Lower lobe of right lung (tissue), 2 donors: Measurements from ENCODE around the gene UNK. TPM values are rescaled to one million over a fixed set of nuclear protein-coding genes. Genes with fewer than 3 reads are reported as not detected.
A peak's percentile ranks its signal among the peaks of the same experiment; 100 is the strongest.

Experiments used
- ATAC-seq, 2 donors: fragments of 200-7000 bp; cut with Tn5 transposase; one replicate each; pipeline ENCODE4 v1.9.1; 2020 to 2022; ENCODE audit warnings: mild to moderate bottlenecking in 2 of 2, moderate library complexity in 2 of 2
- DNase-seq: peaks from one replicate; pipeline ENCODE4 v3.0.0-alpha.2; 2020
- H3K27ac ChIP-seq: fragments of 200-600 bp; one replicate; pipeline ENCODE4 v1.8.0; 2022
- H3K27me3 ChIP-seq: fragments of 200-600 bp; one replicate; pipeline ENCODE4 v1.8.0; 2022; ENCODE audit warnings: low read depth
- H3K36me3 ChIP-seq: fragments of 200-600 bp; one replicate; pipeline ENCODE4 v1.8.0; 2022; ENCODE audit warnings: mild to moderate bottlenecking
- H3K4me1 ChIP-seq: fragments of 200-600 bp; one replicate; pipeline ENCODE4 v1.8.0; 2022
- H3K4me3 ChIP-seq: fragments of 200-600 bp; one replicate; pipeline ENCODE4 v1.8.0; 2022; ENCODE audit warnings: mild to moderate bottlenecking
- H3K9me3 ChIP-seq: fragments of 200-600 bp; one replicate; pipeline ENCODE4 v1.8.0; 2022
- CTCF ChIP-seq: fragments of 200-600 bp; IDR thresholded peaks from one replicate; pipeline ENCODE4 v1.8.0; 2022; ENCODE audit warnings: antibody characterized with exemption, mild to moderate bottlenecking
- intact Hi-C: fragments of 100-400 bp; cut with DNase I; formaldehyde crosslinking; loops from one replicate; pipeline ENCODE4 v1.11.0; 2022
- total RNA-seq: library from RNA; stranded (reverse); fragmentation: NEBNext Ultra II Directional; extraction: Animal tissue kit (Norgen Biotek cat#: 25700); gene quantifications from one replicate; pipeline ENCODE4 v1.2.1, GENCODE V29; 2021
- donor health status: DM: no; HTN: yes; CAD: no; lungs with severe emphysema.

The UNK gene
- total RNA-seq, 1 donor from 2014 or later: 31.1 TPM

GRCh38 chr17:75791254-75791653, 6.6 kb downstream of the UNK start:
- DNase-seq: no peak
- intact Hi-C loops: no loop called here
- no peak for ATAC-seq
- Histone ChIP-seq H3K27me3 (no peaks in the 10 kb centered on the region), H3K27ac (no peak overlapping the region), H3K4me3 (no peak overlapping the region), H3K4me1 (peaks cover 17% of the 10 kb centered on the region), H3K36me3 (peaks cover 16% of the 10 kb centered on the region), H3K9me3 (no peaks in the 10 kb centered on the region)
- TF ChIP-seq CTCF: no peak

GRCh38 chr17:75793460-75793859, 8.9 kb downstream of the UNK start:
- TF ChIP-seq CTCF: no peak
- intact Hi-C loops: no loop called here
- Histone ChIP-seq H3K4me3 (no peak overlapping the region), H3K27me3 (no peaks in the 10 kb centered on the region), H3K4me1 (no peaks in the 10 kb centered on the region), H3K36me3 (peaks cover 33% of the 10 kb centered on the region), H3K9me3 (no peaks in the 10 kb centered on the region), H3K27ac (no peak overlapping the region)
- DNase-seq (no peak), ATAC-seq (no peak)

GRCh38 chr17:75795820-75796607, 11.4 kb downstream of the UNK start:
- Histone ChIP-seq H3K36me3 (peaks cover 52% of the 10 kb centered on the region), H3K4me3 (no peak overlapping the region), H3K27me3 (no peaks in the 10 kb centered on the region), H3K27ac (no peak overlapping the region), H3K9me3 (no peaks in the 10 kb centered on the region), H3K4me1 (no peaks in the 10 kb centered on the region)
- ATAC-seq: no peak
- DNase-seq: peak; percentile 4
- intact Hi-C loops: no loop called here
- no peak for TF ChIP-seq CTCF

- DNase-seq: no peak
- intact Hi-C loops: no loop called here
Measured at GRCh38 chr17:75799402-75799801, 14.8 kb downstream of the UNK start.

GRCh38 chr17:75803883-75804282, 19.3 kb downstream of the UNK start:
- no peak overlapping the region for H3K4me3 ChIP-seq
- H3K9me3 ChIP-seq: no peaks in the 10 kb centered on the region
- H3K36me3 ChIP-seq: peaks cover 21% of the 10 kb centered on the region
- no peak for DNase-seq
- no peak for TF ChIP-seq CTCF
- no peak for ATAC-seq
- no peaks in the 10 kb centered on the region for H3K4me1 ChIP-seq
- no peaks in the 10 kb centered on the region for H3K27me3 ChIP-seq
- no peak overlapping the region for H3K27ac ChIP-seq
- intact Hi-C loops: no loop called here

More at GRCh38 chr17:75799402-75799801, 14.8 kb downstream of the UNK start:
- H3K4me3 ChIP-seq: no peak overlapping the region
- no peaks in the 10 kb centered on the region for H3K9me3 ChIP-seq
- H3K4me1 ChIP-seq: no peaks in the 10 kb centered on the region
- ATAC-seq: no peak
- no peak for TF ChIP-seq CTCF
- no peaks in the 10 kb centered on the region for H3K27me3 ChIP-seq
- no peak overlapping the region for H3K27ac ChIP-seq
- H3K36me3 ChIP-seq: peaks cover 47% of the 10 kb centered on the region
